Activated CD4-positive, CD25-positive, alpha-beta regulatory T cell (primary cell): Measurements from ENCODE around the gene SAMSN1.

Experiments
- DNase-seq, 4 experiments: peaks; one replicate each; lab custom pipeline; 2025; lab: John Stamatoyannopoulos, UW

Gene SAMSN1

GRCh38 chr21:14484188-14485009 lies 61.7 kb downstream of the SAMSN1 start:
- DNase-seq: no peak

GRCh38 chr21:14483296-14483695 lies 62.8 kb downstream of the SAMSN1 start:
- no peak for DNase-seq

DNA sequence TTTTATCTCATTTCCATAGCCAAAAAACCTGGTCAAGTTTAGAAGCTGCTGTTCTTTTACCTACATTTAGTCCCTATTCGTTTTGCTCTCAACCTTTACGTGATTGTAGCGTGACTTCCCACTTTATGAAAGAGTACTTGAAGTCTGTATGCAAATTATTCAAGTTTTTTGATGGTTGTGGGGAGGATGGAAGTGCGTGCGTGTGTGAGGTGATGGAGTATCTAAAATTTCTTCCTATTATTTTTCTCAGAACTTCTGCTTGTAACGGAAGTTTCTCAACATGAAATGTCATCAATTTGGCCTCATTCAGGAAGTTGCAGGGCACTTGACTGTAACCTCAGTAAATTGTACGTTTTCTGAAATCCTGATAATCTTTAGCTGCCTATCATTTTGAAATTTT lies 64.0 kb downstream of the SAMSN1 start:
- no peak for DNase-seq

- no peak for DNase-seq
These were observed 65.6 kb downstream of the SAMSN1 start for GRCh38 chr21:14480411-14481031.

DNA sequence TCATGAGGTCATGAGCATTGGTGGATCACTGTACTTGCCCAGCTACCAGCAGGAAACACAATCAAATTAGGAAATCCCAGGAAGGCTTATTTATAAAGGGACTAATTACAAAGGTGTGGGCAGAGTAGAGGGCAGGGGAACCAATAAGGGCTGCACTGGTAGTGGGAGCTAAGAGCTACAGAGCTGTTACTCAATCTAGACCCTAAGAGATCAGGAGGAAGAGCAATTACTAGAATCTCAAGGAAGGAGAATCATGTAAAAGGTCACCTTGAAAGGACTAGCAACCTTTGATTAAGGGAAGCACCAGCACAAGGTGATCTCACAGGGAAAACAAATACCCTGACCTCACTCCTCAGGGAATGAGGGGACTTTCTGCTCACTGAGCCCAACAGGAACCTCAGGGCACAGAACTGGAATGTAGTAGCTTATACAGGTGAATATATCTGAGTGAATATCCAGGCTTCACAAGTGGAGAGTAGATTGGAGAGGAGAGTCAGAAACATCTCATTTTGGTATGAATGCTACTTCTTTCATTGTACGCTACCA lies 66.8 kb downstream of the SAMSN1 start:
- DNase-seq: no peak

GRCh38 chr21:14477841-14478240 lies 68.3 kb downstream of the SAMSN1 start:
- no peak for DNase-seq

GRCh38 chr21:14477133-14477532 lies 69.0 kb downstream of the SAMSN1 start:
- no peak for DNase-seq

GRCh38 chr21:14474995-14475394 lies 71.1 kb downstream of the SAMSN1 start:
- DNase-seq: no peak

- no peak for DNase-seq
These were observed 76.5 kb downstream of the SAMSN1 start for GRCh38 chr21:14469641-14470040.

DNA sequence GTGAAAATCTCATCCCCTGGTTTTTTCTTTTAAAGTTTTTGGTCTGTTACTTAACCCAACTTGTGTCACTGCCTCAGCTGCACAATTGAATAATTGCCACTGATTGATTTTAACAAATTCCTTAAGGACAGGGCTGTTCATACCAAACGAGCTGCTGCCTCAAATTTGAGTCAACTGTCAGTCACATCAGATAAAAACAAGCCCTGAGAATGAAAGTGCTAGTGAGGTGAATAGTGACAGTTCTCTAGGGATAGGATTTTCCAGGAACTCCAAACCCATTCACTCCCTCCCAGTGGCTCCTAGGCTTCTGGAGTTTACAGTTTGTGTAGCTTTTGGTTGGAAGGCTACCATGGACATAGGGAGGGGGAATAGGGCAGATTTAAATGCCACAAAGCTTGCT lies 79.4 kb downstream of the SAMSN1 start:
- no peak for DNase-seq

- no peak for DNase-seq
These were observed 88.4 kb downstream of the SAMSN1 start for GRCh38 chr21:14457762-14458161.

DNA sequence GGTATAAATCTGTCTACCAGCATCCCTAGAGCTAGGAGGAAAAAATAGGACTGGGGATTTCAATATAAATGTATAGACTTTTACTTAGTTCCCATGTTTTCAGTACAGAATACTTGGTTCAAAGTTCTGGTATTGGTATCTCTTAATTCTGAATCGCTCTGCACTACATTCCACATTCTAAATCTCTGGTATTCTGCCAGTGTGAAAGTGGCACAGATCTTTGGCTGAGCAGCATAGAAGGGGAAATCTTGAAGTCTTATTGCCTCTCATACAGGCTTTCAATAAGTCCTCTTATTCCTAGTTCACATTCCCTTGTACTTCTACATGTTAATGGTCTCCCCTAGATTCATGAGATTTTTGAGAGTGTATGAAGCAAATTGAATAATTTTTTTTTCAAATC lies 89.2 kb downstream of the SAMSN1 start:
- DNase-seq: no peak

DNA sequence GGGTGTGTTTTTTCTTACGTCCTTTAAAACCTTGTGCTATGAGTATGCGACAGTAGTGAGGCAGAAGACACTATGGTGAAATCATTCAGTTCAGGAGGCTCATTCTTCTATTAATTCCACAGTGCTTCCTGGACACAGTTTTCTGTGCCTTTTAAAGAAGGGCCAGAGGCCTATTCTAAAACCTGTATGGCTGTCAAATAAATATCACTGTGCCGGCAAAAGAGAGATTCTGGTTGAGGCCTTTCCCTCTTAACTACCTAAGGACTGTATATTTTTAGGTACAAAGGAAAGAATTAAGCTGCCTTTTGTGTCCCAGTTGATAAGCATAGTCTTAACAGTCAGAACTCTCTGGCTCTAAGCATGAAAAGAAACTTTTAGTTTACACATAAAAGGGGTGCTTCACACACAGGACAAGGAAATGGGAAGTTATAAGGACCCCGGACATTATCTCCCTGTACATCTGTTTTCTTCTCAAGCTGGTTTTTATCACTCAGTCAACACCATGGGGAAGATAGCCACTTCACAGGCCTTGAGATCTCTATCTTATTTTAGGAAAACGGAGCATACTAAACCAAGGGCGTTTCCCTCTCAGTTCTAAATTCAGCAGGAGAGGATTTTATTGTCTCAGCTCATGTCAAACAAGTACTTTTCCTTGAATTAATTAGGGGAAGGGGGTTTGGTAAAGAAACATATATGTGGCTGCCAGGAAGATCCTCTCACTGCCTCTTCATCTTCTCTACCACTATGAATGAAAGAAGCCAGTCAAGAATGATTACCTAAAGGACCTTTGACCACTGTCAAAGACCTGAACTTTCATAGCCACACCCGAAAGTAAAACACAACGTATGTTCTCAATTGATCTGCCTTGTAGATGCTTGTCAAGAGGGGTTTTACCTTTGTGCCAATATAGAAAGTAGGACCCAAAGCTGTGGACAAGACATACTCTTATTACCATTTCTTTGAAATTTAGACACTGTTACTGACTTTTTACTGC lies 91.8 kb downstream of the SAMSN1 start:
- no peak for DNase-seq

DNA sequence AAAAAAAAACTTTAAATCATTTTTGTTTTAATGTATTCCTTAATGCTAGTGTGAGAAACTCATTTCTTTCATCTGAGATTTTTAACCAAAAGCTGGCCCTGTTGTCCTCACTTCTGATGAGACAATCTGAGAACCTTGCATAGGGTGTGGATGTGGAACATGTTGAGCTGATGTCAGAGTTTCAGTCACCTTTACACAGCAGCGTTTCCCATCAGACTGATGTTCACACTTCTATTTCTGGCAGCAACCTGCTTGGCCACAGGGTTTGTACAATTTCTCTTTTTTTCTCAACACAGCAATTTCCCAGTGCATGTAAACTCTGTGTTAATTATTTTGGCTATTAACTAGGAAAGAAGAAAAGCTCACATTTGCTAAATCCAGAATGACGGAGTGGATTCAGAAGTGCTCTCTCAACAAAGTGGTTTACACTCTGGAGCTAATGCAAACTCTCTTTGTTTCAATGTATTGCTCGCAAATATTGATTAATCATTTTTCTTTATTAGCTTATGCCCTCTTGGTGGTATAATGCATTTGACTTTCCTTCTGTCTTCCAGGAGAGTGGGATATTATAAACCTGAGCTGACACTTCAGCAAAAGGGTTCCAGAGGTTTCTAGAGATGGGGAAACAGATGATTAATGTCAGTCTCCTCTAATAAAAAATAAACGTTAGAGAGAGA lies 92.6 kb downstream of the SAMSN1 start:
- DNase-seq: no peak

GRCh38 chr21:14452727-14453241 lies 93.3 kb downstream of the SAMSN1 start:
- DNase-seq: no peak

DNA sequence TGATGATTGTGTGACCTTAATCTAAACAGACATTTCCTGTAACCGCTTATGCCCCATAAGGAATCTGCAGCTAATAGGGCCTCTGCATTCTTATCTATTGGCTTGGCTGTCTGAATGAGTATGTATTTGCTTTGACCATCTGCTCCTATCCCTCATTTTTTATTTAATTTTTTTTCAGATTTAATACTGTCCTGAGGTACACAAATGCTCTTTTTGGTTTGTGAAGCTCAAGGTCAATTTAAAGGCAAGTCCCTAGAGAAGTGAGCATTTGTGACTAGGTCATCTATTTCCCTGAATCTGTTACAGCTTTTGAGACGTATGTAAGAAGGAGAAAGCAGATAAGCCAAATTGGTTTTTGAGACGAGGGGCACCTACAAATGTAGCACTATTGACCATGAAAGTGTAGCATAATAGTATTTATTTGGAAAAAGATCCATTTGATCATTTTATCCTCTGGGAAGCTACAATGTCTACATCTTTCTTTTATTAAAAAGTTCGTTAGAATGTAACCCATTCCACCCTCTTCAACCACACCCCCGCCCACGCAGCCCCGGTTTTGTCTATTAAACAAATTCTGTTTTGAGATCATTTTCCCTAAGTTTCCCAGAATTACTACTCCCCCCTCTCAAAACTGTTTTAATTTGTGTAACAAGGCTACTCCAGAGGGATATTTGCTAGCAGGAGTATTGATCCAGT lies 93.9 kb downstream of the SAMSN1 start:
- no peak for DNase-seq

GRCh38 chr21:14451546-14451945 lies 94.6 kb downstream of the SAMSN1 start:
- no peak for DNase-seq

GRCh38 chr21:14448784-14449183 lies 97.3 kb downstream of the SAMSN1 start:
- no peak for DNase-seq

GRCh38 chr21:14438211-14438610 lies 107.9 kb downstream of the SAMSN1 start:
- no peak for DNase-seq

- DNase-seq: no peak
These were observed 110.7 kb downstream of the SAMSN1 start for GRCh38 chr21:14435423-14435822.
